NB4 (cell line): Measurements from ENCODE around the gene CENPO.

Experiments
- DNase-seq: peaks from one replicate; pipeline ENCODE4 v3.0.0; 2010; ENCODE audit warnings: low read depth
- H3K4me3 ChIP-seq: one replicate; pipeline ENCODE4 v1.5.1; 2011; ENCODE audit warnings: mild to moderate bottlenecking, low read depth, low read length, moderate library complexity
- CTCF ChIP-seq: IDR thresholded peaks from one replicate; pipeline ENCODE4 v1.5.1; 2012; ENCODE audit warnings: low read depth, low read length
- MAX ChIP-seq: IDR thresholded peaks from 2 replicates; pipeline ENCODE4 v1.6.1; 2011; ENCODE audit warnings: low read depth, low read length
- MYC ChIP-seq: IDR thresholded peaks from 2 replicates; pipeline ENCODE4 v1.6.1; 2011; ENCODE audit warnings: low read depth, low read length
- POLR2A ChIP-seq: IDR thresholded peaks from 2 replicates; pipeline ENCODE4 v1.6.1; 2011; ENCODE audit warnings: mild to moderate bottlenecking; ENCODE audit not compliant: insufficient read length; ENCODE audit errors: extremely low read depth

CENPO gene

GRCh38 chr2:24859968-24860600 is 66.9 kb downstream of the CENPO start:
- no peak for DNase-seq
- H3K4me3 ChIP-seq = no peak overlapping the region
- no peak for TF ChIP-seq MYC
- no peak for TF ChIP-seq MAX
- no peak for TF ChIP-seq CTCF

- DNase-seq = no peak
Observed at GRCh38 chr2:24860631-24861030, 67.4 kb downstream of the CENPO start.

GRCh38 chr2:24861500-24861899 is 68.3 kb downstream of the CENPO start:
- H3K4me3 ChIP-seq = no peak overlapping the region
- DNase-seq = no peak
- no peak for TF ChIP-seq POLR2A
- TF ChIP-seq MYC = no peak
- TF ChIP-seq CTCF = no peak
- no peak for TF ChIP-seq MAX

More at GRCh38 chr2:24860631-24861030, 67.4 kb downstream of the CENPO start:
- H3K4me3 ChIP-seq = no peak overlapping the region
- no peak for TF ChIP-seq MAX
- no peak for TF ChIP-seq CTCF

GRCh38 chr2:24863641-24864040 is 70.4 kb downstream of the CENPO start:
- no peak for DNase-seq
- TF ChIP-seq POLR2A (no peak), CTCF (no peak), MAX (no peak), MYC (no peak)

GRCh38 chr2:24866946-24867345 is 73.7 kb downstream of the CENPO start:
- DNase-seq = no peak
- no peak overlapping the region for H3K4me3 ChIP-seq
- TF ChIP-seq CTCF (no peak), POLR2A (no peak), MAX (no peak), MYC (no peak)

More at GRCh38 chr2:24863641-24864040, 70.4 kb downstream of the CENPO start:
- H3K4me3 ChIP-seq = no peak overlapping the region
